IPS DF 19.7 (cell line): ENCODE results near the gene STAT5A.
"Not testable (repeated sequence)": the region's sequence is repeated elsewhere in the genome, so short reads cannot be mapped to it uniquely, and the experiment has no call there.

Experiments used
- DNase-seq: peaks from one replicate; pipeline ENCODE4 v3.0.0-alpha.2; 2013; ENCODE audit warnings: low read depth, low spot score

The STAT5A gene

GRCh38 chr17:42285346-42286050, 2.8 kb upstream of the STAT5A start:
- DNase-seq: no peak

- DNase-seq: no peak
These were observed 1.7 kb upstream of the STAT5A start for GRCh38 chr17:42286411-42287221.

- no peak for DNase-seq
These were observed 857 bp upstream of the STAT5A start for GRCh38 chr17:42287305-42287976.

- DNase-seq: no peak
These were observed 709 bp downstream of the STAT5A start for GRCh38 chr17:42288803-42289610.

- no peak for DNase-seq
These were observed 1.4 kb downstream of the STAT5A start for GRCh38 chr17:42289611-42290181.

GRCh38 chr17:42290577-42290976, 2.3 kb downstream of the STAT5A start:
- no peak for DNase-seq

GRCh38 chr17:42291129-42291528, 2.8 kb downstream of the STAT5A start:
- DNase-seq: no peak

- no peak for DNase-seq
These were observed 6.4 kb downstream of the STAT5A start for GRCh38 chr17:42294469-42295398.

GRCh38 chr17:42296012-42296411, 7.7 kb downstream of the STAT5A start:
- DNase-seq: no peak

GRCh38 chr17:42297775-42298174, 9.5 kb downstream of the STAT5A start:
- DNase-seq: not testable (repeated sequence)

GRCh38 chr17:42299361-42299760, 11.1 kb downstream of the STAT5A start:
- DNase-seq: not testable (repeated sequence)

- not testable (repeated sequence) for DNase-seq
These were observed 11.6 kb downstream of the STAT5A start for GRCh38 chr17:42299913-42300312.

GRCh38 chr17:42301022-42301421, 12.7 kb downstream of the STAT5A start:
- no peak for DNase-seq

GRCh38 chr17:42303694-42304093, 15.4 kb downstream of the STAT5A start:
- no peak for DNase-seq

- DNase-seq: no peak
These were observed 16.1 kb downstream of the STAT5A start for GRCh38 chr17:42304187-42305030.

GRCh38 chr17:42305031-42305330, 16.7 kb downstream of the STAT5A start:
- DNase-seq: not testable (repeated sequence)

GRCh38 chr17:42305543-42306384, 17.5 kb downstream of the STAT5A start:
- no peak for DNase-seq

- no peak for DNase-seq
These were observed 18.0 kb downstream of the STAT5A start for GRCh38 chr17:42306385-42306667.
